Measurements from ENCODE around the gene RABGEF1.

GRCh38 chr7:66725843-66726242, 14.7 kb upstream of the RABGEF1 start:
- TF ChIP-seq, protein P1, sequence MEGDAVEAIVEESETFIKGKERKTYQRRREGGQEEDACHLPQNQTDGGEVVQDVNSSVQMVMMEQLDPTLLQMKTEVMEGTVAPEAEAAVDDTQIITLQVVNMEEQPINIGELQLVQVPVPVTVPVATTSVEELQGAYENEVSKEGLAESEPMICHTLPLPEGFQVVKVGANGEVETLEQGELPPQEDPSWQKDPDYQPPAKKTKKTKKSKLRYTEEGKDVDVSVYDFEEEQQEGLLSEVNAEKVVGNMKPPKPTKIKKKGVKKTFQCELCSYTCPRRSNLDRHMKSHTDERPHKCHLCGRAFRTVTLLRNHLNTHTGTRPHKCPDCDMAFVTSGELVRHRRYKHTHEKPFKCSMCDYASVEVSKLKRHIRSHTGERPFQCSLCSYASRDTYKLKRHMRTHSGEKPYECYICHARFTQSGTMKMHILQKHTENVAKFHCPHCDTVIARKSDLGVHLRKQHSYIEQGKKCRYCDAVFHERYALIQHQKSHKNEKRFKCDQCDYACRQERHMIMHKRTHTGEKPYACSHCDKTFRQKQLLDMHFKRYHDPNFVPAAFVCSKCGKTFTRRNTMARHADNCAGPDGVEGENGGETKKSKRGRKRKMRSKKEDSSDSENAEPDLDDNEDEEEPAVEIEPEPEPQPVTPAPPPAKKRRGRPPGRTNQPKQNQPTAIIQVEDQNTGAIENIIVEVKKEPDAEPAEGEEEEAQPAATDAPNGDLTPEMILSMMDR (IDR thresholded peaks at IDR 0.05), result no peak
- no peak for TF ChIP-seq POLR2A (IDR thresholded peaks at IDR 0.05)
